Measurements from ENCODE around the gene KRT26. TPM values are rescaled to one million over a fixed set of nuclear protein-coding genes. Genes with fewer than 3 reads are reported as not detected.

KRT26 gene
- polyA plus RNA-seq, 1 donor from 2014 or later = not detected

DNA sequence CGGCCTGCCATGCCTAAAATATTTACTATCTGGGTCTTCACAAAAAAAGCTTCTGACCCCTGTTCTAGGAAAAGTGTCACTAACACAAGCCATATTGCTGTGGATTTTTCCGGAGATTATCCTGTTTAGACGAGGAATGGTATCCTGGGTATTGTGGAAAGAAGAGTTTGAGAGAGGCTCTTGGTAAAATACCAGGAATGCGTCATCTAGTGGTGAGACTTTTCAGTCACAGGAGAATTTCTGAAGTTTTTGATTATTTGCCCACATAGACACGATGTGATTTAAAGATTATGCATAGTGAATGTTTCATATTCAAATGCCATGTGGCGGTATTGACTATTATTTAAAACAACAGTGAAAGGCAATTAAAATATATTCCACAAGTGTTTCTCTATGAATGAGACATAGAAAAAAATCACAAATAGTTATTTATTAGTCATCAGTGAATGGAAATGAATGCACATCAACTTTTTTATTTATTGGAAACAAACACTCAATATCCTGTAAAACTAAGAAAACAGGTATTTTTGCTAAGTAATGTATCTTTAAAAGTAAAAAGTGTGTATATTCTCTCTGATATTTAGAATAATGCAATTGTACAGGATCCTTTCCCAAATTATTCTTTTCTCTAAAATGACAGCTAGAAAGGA lies 19.9 kb upstream of the KRT26 start:
- H3K27me3 ChIP-seq (ENCODE audit: insufficient read depth, low read depth, low read length) = no peaks in the 10 kb centered on the region

DNA sequence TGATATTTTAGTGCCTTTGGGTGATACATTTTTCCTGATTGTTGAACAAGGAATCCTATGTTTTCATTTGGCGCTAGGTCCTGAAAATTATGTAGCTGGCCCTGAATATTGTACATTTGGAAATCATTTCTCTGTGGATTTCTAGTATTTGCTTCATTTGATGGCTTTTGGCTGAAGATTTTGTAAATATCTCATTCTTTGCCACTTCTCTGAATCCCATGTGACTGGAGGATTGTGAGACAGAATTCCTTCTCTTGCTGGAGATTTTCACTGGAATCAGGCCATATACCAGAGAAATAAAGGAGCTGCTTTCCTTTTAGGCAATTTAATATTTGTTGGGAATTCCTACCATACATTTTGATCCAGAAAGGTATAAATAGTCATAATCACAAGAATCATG lies 19.1 kb upstream of the KRT26 start:
- no peaks in the 10 kb centered on the region for H3K27me3 ChIP-seq (ENCODE audit: insufficient read depth, low read depth, low read length)
- no peaks in the 10 kb centered on the region for H4K20me1 ChIP-seq (ENCODE audit: insufficient read depth)
- H3K36me3 ChIP-seq (ENCODE audit: insufficient read depth, low read length) = no peaks in the 10 kb centered on the region
- no peak overlapping the region for H2AFZ ChIP-seq (ENCODE audit: low read depth, low read length)
- no peaks in the 10 kb centered on the region for H3K9me3 ChIP-seq (ENCODE audit: low read length)
- H3F3A ChIP-seq (ENCODE audit: insufficient read depth, low read length, poor library complexity, severe bottlenecking) = no peaks in the 10 kb centered on the region
- H3K4me2 ChIP-seq (ENCODE audit: low read length) = no peak overlapping the region
- no peak overlapping the region for H3K9ac ChIP-seq (ENCODE audit: low read length)
- no peaks in the 10 kb centered on the region for H3K9me2 ChIP-seq (ENCODE audit: insufficient read depth, low read length)
- TF ChIP-seq SMC3 (conservative IDR thresholded peaks at IDR 0.05; ENCODE audit: poor library complexity) (no peak), EP300 (conservative IDR thresholded peaks at IDR 0.05; ENCODE audit: poor library complexity, severe bottlenecking) (no peak), POLR2AphosphoS5 (IDR thresholded peaks at IDR 0.05) (no peak), EZH2 (IDR thresholded peaks at IDR 0.05; ENCODE audit: borderline replicate concordance, insufficient read depth, low read length, poor library complexity, severe bottlenecking) (no peak), RAD21 (conservative IDR thresholded peaks at IDR 0.05) (no peak), MXI1 (conservative IDR thresholded peaks at IDR 0.05; ENCODE audit: poor library complexity, severe bottlenecking) (no peak), TAF1 (IDR thresholded peaks at IDR 0.05; ENCODE audit: low read depth) (no peak)
- TF ChIP-seq, protein P1, sequence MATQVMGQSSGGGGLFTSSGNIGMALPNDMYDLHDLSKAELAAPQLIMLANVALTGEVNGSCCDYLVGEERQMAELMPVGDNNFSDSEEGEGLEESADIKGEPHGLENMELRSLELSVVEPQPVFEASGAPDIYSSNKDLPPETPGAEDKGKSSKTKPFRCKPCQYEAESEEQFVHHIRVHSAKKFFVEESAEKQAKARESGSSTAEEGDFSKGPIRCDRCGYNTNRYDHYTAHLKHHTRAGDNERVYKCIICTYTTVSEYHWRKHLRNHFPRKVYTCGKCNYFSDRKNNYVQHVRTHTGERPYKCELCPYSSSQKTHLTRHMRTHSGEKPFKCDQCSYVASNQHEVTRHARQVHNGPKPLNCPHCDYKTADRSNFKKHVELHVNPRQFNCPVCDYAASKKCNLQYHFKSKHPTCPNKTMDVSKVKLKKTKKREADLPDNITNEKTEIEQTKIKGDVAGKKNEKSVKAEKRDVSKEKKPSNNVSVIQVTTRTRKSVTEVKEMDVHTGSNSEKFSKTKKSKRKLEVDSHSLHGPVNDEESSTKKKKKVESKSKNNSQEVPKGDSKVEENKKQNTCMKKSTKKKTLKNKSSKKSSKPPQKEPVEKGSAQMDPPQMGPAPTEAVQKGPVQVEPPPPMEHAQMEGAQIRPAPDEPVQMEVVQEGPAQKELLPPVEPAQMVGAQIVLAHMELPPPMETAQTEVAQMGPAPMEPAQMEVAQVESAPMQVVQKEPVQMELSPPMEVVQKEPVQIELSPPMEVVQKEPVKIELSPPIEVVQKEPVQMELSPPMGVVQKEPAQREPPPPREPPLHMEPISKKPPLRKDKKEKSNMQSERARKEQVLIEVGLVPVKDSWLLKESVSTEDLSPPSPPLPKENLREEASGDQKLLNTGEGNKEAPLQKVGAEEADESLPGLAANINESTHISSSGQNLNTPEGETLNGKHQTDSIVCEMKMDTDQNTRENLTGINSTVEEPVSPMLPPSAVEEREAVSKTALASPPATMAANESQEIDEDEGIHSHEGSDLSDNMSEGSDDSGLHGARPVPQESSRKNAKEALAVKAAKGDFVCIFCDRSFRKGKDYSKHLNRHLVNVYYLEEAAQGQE (IDR thresholded peaks at IDR 0.05; ENCODE audit: borderline replicate concordance) = no peak
- TF ChIP-seq, protein P2, sequence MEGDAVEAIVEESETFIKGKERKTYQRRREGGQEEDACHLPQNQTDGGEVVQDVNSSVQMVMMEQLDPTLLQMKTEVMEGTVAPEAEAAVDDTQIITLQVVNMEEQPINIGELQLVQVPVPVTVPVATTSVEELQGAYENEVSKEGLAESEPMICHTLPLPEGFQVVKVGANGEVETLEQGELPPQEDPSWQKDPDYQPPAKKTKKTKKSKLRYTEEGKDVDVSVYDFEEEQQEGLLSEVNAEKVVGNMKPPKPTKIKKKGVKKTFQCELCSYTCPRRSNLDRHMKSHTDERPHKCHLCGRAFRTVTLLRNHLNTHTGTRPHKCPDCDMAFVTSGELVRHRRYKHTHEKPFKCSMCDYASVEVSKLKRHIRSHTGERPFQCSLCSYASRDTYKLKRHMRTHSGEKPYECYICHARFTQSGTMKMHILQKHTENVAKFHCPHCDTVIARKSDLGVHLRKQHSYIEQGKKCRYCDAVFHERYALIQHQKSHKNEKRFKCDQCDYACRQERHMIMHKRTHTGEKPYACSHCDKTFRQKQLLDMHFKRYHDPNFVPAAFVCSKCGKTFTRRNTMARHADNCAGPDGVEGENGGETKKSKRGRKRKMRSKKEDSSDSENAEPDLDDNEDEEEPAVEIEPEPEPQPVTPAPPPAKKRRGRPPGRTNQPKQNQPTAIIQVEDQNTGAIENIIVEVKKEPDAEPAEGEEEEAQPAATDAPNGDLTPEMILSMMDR (IDR thresholded peaks at IDR 0.05; ENCODE audit: poor library complexity, severe bottlenecking) = no peak
- H3K79me2 ChIP-seq (replicated peaks; ENCODE audit: insufficient read depth, low read length) = no peaks in the 10 kb centered on the region
- H3K27ac ChIP-seq (ENCODE audit: low read length) = no peak overlapping the region
- no peak overlapping the region for H3K4me3 ChIP-seq (ENCODE audit: low read length)

More for the DNA sequence above, 19.9 kb upstream of the KRT26 start:
- no peak overlapping the region for H3K4me2 ChIP-seq (ENCODE audit: low read length)
- H3K4me3 ChIP-seq (ENCODE audit: low read length) = no peak overlapping the region
- H3K79me2 ChIP-seq (replicated peaks; ENCODE audit: insufficient read depth, low read length) = no peaks in the 10 kb centered on the region
- no peak overlapping the region for H3K9ac ChIP-seq (ENCODE audit: low read length)
- H3F3A ChIP-seq (ENCODE audit: insufficient read depth, low read length, poor library complexity, severe bottlenecking) = no peaks in the 10 kb centered on the region
- no peaks in the 10 kb centered on the region for H4K20me1 ChIP-seq (ENCODE audit: insufficient read depth)
- no peaks in the 10 kb centered on the region for H3K9me2 ChIP-seq (ENCODE audit: insufficient read depth, low read length)
- H3K27ac ChIP-seq (ENCODE audit: low read length) = no peak overlapping the region
- H2AFZ ChIP-seq (ENCODE audit: low read depth, low read length) = no peak overlapping the region
- no peaks in the 10 kb centered on the region for H3K36me3 ChIP-seq (ENCODE audit: insufficient read depth, low read length)
- TF ChIP-seq, protein P2 (IDR thresholded peaks at IDR 0.05; ENCODE audit: poor library complexity, severe bottlenecking) = peak; percentile 48
- TF ChIP-seq MXI1 (conservative IDR thresholded peaks at IDR 0.05; ENCODE audit: poor library complexity, severe bottlenecking) (no peak), RAD21 (conservative IDR thresholded peaks at IDR 0.05) (peak; percentile 36), SMC3 (conservative IDR thresholded peaks at IDR 0.05; ENCODE audit: poor library complexity) (peak; percentile 53)
- H3K9me3 ChIP-seq (ENCODE audit: low read length) = no peaks in the 10 kb centered on the region
